SH-SY5Y (cell line): Measurements from ENCODE around the gene CALD1.

ENCODE experiments used
- GATA2 ChIP-seq: IDR thresholded peaks from 2 replicates; pipeline ENCODE4 v1.6.1; 2011; ENCODE audit warnings: mild to moderate bottlenecking, low read depth, low read length
- GATA3 ChIP-seq: IDR thresholded peaks from 2 replicates; pipeline ENCODE4 v1.6.1; 2011; ENCODE audit warnings: low read depth, mild to moderate bottlenecking, low read length, moderate library complexity

GRCh38 chr7:134928554-134928953, 149.1 kb downstream of the CALD1 start:
- no peak for TF ChIP-seq GATA2
- no peak for TF ChIP-seq GATA3
